ENCODE measurements around the gene HLCS. TPM values are rescaled to one million over a fixed set of nuclear protein-coding genes. Genes with fewer than 3 reads are reported as not detected.

The HLCS gene
- total RNA-seq, 1 donor from 2014 or later: 15.5 TPM

DNA sequence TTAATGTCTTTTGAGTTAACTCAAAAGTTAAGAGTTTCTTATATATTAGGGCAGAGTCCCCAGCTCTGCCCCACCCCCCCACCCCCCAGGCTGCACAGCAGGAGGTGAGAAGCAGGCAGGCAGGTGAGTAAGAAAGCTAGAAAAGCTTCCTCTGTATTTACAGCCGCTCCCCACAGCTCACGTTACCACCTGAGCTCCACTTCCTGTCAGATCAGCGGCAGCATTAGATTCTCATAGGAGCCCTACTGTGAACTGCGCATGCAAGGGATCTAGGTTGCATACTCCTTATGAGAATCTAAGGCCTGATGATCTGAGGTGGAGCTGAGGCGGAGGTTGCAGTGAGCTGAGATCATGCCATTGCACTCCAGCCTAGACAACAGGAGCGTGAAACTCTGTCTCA lies 185.6 kb downstream of the HLCS start:
- no peak for DNase-seq (ENCODE audit: low spot score)

DNA sequence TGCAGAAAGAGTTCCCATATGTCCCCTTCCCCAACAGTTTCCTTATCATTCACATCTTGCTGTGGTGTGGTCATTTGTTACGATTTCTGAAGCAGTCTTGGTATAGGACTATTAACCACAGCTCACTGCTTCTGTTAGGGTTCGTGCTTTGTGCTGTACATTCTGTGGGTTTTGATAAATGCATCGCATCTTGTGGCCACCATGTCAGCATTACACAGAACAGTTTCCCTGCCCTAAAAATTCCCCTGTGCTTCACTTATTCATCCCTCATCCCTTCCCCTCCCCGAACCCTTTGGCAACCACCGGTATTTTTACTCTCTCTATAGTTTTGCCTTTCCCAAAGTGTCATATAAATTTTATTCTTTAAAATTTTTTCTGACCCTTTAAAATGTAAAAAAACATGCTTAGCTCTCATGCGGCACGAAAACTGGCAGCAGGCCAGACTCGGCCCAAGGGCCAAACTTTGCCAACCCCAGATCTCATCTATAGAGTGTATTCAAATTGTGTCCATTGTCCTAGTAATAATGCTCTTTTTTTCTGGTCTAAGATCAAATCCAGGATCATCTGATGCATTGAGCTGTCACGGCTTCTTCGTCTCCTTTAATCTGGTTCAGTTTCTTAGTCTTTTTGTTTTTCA lies 189.4 kb downstream of the HLCS start:
- DNase-seq (ENCODE audit: low spot score): no peak

GRCh38 chr21:36773995-36774394 lies 192.5 kb downstream of the HLCS start:
- DNase-seq (ENCODE audit: low spot score): no peak

GRCh38 chr21:36773117-36773516 lies 193.4 kb downstream of the HLCS start:
- peak; percentile 62 for DNase-seq (ENCODE audit: low spot score)

DNA sequence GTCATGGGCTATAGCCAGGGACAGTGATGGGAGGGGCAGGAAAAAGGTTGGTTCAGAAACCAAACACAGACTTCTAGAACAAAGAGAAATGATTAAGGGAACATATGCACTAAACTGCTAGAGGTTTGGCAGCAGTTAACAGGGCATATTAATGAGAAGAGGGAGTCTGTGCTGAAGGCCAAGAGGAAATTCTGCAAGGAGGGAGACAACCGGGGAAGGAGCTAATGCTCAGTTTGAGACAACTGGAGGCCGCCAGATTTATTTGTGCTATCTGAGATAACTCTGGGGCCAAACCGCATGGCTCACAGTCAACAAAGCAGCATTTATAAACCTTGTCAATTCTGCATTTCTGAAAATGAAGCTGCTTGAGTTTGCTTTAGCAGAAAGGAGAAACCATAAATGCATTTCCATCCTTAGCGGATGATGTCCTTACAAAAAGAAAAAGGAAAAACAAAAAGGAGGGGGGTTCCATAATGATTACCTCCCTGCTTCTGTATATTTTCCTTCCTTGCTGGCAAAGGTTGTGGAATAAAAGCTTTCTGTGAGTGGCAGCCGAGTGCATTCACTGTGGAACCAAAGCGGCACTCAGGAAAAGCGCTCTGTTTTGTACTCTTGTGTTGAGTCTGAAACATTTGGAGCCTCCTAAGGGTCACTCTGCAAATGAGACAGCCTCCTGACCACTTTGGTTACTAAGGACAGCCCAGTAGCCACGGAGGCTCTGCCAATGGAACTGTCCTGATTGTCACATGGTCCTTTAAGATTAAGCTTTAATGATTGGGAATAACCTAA lies 197.2 kb downstream of the HLCS start:
- DNase-seq (ENCODE audit: low spot score): no peak

DNA sequence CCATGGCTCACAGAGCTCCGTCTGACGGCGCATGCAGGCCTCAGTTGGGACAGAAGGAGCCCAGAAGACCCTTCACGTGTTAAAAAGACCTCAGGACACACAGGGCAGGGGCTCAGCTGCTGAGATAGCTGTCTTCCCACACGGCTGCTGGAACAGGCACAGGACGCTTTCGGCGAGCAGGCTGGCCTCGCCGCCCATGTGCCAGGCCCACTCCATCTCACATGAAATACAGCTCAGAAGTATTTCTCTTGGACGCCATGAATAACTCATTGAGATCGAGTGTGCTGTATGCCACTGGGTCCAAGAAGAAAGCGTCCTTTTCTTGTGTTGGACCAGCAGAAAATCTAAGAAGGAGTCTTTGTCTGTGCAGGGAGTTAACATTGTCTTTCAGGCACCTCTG lies 198.0 kb downstream of the HLCS start:
- DNase-seq (ENCODE audit: low spot score): no peak

- no peak for DNase-seq (ENCODE audit: low spot score)
These were observed 199.4 kb downstream of the HLCS start for GRCh38 chr21:36767096-36767495.

DNA sequence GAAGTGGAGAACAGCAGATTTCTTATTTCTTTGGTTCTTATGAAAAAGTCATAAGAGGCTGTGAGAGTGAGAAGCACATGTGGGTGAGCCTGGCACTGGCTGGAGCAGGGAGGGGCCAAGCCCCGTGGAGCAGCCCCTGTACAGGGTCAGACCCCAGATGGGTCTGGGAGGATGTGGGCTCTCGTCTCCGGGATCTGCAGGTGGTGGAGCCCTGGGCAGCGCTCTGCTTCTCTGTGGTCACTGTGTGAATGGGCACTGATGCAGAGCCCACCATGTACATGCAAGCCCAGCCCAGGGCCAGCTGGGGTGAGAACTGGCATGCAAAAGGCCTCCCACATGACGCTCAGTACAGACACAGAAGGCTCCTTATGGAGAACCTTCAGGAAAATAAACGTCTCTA lies 200.0 kb downstream of the HLCS start:
- DNase-seq (ENCODE audit: low spot score): no peak

DNA sequence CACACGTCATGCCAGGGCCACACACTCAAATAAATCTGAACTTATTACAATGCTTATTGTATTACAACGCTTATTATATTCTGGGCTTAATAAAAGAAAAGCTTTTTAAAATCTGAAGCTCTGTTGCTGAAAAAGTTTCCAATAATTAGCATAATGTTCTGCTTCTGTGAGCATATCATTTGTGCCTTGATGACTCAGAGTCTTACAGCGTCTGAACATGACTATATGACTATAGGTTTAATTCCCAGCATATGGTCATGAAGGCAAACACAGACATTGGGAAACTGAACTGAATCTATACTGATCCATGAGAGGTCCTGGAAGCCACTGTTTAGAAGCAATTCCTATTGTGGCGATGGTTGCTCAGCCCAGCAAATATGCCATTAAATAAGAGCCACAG lies 201.2 kb downstream of the HLCS start:
- no peak for DNase-seq (ENCODE audit: low spot score)

GRCh38 chr21:36763305-36763704 lies 203.2 kb downstream of the HLCS start:
- DNase-seq (ENCODE audit: low spot score): no peak

DNA sequence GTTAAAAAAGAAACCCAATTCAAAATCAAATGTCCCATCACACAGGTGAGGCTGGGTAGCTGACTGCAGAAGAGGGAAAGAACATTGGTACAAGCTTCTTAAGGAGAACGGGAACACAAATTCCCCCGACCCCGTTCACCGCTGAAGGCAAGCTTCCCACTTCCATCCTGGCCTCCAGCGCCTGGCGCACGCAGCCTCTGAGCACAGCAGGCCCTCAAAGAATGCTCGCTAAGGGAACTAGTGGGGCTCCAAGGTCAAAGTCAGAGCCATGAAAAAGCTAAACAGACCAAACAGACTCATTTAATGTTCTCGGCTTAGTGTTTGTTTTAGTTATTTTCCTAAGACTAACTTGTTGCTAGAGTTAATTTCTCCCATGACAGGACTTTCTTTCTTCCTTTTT lies 203.8 kb downstream of the HLCS start:
- no peak for DNase-seq (ENCODE audit: low spot score)

GRCh38 chr21:36761685-36762084 lies 204.8 kb downstream of the HLCS start:
- no peak for DNase-seq (ENCODE audit: low spot score)

GRCh38 chr21:36759348-36760083 lies 207.0 kb downstream of the HLCS start:
- DNase-seq (ENCODE audit: low spot score): no peak

DNA sequence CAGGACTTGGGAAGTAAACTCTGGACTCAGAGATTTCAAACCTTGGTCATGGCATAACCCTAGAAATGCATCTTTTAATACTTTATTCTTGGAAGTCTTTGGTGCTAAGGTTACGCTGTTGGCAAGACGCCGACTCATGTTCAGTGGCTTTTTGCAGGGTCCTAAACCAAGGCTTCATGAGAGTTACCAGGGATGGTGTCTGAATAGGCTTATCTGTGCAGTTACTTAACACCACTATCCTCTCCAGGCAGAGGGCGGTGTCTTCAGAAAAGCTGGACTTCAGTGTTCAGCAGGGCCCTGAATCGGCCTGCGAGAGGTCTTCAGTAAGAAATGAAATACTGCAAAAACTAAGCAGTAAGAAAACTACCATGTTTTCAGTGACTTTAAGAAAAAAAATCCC lies 209.3 kb downstream of the HLCS start:
- DNase-seq (ENCODE audit: low spot score): no peak

GRCh38 chr21:36756527-36756926 lies 209.9 kb downstream of the HLCS start:
- DNase-seq (ENCODE audit: low spot score): no peak

DNA sequence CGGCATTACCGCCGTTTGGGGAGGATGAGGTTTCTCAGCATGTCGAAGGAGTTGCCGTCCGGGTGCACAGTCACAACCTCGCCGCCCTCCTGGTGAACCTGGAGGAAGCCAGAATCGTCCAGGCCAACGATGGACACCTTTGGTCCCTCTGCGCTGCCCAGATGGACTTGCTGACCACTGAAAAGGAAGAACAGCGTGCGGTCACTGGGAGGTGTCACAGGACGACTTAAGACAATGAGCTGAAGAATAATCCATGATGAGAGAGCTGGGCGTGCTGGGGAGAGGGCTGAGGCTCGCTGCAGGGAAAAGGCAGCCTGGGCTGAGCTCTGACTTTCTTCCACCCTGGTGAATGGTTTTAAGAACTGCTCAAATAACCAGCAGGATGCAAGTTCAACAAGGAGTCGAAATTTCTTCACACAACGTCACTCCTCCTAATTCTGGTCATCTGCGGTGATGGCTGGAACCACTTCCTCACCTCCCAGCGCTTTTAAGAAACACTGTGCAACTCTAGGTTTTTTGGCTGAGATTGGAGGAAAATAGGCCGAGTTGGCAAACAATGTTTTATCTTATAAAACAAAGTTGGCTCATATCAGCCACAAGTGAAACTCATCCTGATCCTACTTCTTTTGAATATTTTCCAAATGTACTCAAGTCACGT lies 212.1 kb downstream of the HLCS start:
- DNase-seq (ENCODE audit: low spot score): no peak

DNA sequence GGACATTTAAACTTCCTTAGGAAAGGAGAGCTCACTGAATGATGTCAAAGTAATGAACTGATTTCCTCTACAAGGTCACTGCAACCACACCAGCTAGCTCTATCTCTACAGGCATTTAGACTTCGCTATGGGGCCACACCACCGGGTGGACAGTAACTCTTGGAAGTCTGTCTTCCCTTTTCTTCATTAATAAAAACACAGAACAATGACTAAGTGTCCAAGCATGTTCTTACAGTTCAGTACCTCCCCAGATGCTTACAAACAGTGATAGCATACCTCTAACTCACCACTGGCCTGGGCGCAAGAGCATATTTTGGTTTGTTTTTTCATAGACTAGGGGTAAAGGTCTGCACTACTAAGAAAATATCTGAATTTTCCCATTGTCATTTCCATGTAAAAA lies 212.9 kb downstream of the HLCS start:
- no peak for DNase-seq (ENCODE audit: low spot score)

DNA sequence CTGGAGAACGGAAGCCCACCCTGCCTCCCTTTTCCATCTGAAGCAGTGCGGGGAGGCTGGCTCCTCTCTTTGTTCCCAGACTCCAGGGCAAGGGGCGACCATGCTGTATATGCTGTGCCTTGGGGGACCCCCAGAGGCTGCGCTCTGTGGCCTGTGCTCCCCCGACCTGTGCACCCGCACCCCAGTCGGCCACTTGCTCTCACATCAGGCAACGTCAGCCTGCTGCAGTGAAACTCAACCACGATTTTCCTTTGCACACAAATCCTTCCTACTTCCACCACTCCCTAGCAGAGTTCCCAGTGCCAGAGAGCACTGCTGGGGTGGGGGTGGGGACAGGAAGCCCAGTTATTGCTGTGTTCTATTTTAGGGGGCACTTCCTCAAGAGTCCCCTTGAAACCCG lies 215.1 kb downstream of the HLCS start:
- no peak for DNase-seq (ENCODE audit: low spot score)

DNA sequence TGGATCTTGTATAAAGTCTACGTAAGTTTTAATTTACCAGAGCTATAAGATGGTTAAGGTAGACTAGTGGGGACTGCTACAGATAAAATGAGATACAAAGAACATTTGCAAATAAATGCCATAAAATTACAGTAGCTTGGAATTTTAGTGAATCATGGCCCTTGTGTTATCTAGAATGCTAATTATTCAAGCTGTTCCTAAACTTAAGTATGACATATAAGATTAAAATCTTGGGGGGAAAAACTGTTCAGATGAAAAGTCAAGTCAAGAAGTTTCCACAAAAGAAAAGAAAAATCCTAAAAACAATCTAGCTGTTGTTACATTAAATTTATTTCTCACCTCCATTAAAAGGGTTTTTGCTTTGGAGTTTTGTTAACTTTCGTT lies 215.9 kb downstream of the HLCS start:
- DNase-seq (ENCODE audit: low spot score): no peak

- DNase-seq (ENCODE audit: low spot score): no peak
These were observed 216.4 kb downstream of the HLCS start for GRCh38 chr21:36749935-36750575.

DNA sequence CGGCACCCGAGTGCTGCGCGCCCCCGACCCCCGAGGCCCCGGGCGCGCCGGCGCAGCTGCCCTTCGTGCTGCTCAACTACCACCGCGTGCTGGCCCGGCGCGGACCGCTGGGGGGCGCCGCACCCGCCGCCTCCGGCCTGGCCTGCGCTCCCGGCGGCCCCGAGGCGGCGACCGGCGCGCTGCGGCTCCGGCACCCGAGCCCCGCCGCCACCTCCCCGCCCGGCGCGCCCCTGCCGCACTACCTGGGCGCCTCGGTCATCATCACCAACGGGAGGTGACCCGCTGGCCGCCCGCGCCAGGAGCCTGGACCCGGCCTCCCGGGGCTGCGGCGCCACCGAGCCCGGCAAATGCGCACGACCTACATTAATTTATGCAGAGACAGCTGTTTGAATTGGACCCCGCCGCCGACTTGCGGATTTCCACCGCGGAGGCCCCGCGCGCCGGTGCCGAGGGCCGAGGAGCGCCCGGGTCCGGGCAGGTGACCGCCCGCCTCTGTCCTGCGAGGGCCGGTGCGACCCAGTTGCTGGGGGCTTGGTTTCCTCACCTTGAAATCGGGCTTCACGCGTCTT lies 218.6 kb downstream of the HLCS start:
- no peak for DNase-seq (ENCODE audit: low spot score)
